ENCODE measurements around the gene DPP6. TPM values are rescaled to one million over a fixed set of nuclear protein-coding genes. Genes with fewer than 3 reads are reported as not detected.

DPP6 gene
- total RNA-seq, 1 donor from 2014 or later, result not detected

- Histone ChIP-seq H3K4me1 (no peaks in the 10 kb centered on the region), H3K36me3 (no peaks in the 10 kb centered on the region), H3K9me3 (no peaks in the 10 kb centered on the region), H3K4me3 (no peak overlapping the region), H3K27ac (no peak overlapping the region), H3K27me3 (no peaks in the 10 kb centered on the region)
- no peak for TF ChIP-seq CTCF (IDR thresholded peaks at IDR 0.05)
- intact Hi-C loops (cut with DNase I), result no loop called here
- no peak for DNase-seq (ENCODE audit: low spot score in 2 of 2)
Measured at GRCh38 chr7:154789404-154789803, 737.2 kb downstream of the DPP6 start.

GRCh38 chr7:154791611-154792010, 739.4 kb downstream of the DPP6 start:
- intact Hi-C loops (cut with DNase I), result no loop called here
- DNase-seq (ENCODE audit: low spot score in 2 of 2), result no peak

GRCh38 chr7:154792436-154793055, 740.3 kb downstream of the DPP6 start:
- intact Hi-C loops (cut with DNase I), result no loop called here
- H3K27ac ChIP-seq, result no peak overlapping the region
- no peak overlapping the region for H3K4me3 ChIP-seq
- TF ChIP-seq CTCF (IDR thresholded peaks at IDR 0.05), result no peak
- no peak for DNase-seq (ENCODE audit: low spot score in 2 of 2)
- no peaks in the 10 kb centered on the region for H3K36me3 ChIP-seq
- H3K9me3 ChIP-seq, result no peaks in the 10 kb centered on the region
- no peaks in the 10 kb centered on the region for H3K4me1 ChIP-seq
- no peaks in the 10 kb centered on the region for H3K27me3 ChIP-seq

More at GRCh38 chr7:154791611-154792010, 739.4 kb downstream of the DPP6 start:
- Histone ChIP-seq H3K9me3 (no peaks in the 10 kb centered on the region), H3K4me1 (no peaks in the 10 kb centered on the region), H3K4me3 (no peak overlapping the region), H3K27me3 (no peaks in the 10 kb centered on the region), H3K36me3 (no peaks in the 10 kb centered on the region), H3K27ac (no peak overlapping the region)
- no peak for TF ChIP-seq CTCF (IDR thresholded peaks at IDR 0.05)

GRCh38 chr7:154794147-154794780, 742.1 kb downstream of the DPP6 start:
- TF ChIP-seq CTCF (IDR thresholded peaks at IDR 0.05), result no peak
- no peaks in the 10 kb centered on the region for H3K4me1 ChIP-seq
- no peak overlapping the region for H3K27ac ChIP-seq
- H3K36me3 ChIP-seq, result no peaks in the 10 kb centered on the region
- no peaks in the 10 kb centered on the region for H3K9me3 ChIP-seq
- DNase-seq (ENCODE audit: low spot score in 2 of 2), result no peak
- intact Hi-C loops (cut with DNase I), result no loop called here
- H3K27me3 ChIP-seq, result no peaks in the 10 kb centered on the region
- H3K4me3 ChIP-seq, result no peak overlapping the region

DNA sequence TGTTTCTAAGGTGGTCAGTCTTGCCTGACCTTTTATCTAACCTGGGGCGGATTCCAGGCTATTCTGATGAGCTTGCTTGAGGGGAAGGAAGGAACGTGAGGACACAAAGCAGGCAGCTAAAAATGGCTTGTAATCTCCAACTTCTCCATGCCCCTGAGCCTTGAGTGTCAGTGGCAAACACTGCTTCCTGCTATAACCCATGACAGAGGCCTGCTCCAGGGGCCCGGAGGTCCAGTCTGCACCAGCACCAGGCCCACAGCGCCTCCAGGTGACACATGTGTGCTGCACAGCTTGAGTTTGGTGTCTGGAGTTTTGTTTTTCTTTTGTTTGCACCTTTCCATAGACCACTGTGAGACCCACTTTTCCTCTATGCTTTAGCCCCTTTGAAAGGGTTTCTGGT, 742.8 kb downstream of the DPP6 start:
- intact Hi-C loops (cut with DNase I), result no loop called here
- Histone ChIP-seq H3K36me3 (no peaks in the 10 kb centered on the region), H3K4me1 (no peaks in the 10 kb centered on the region), H3K9me3 (no peaks in the 10 kb centered on the region), H3K4me3 (no peak overlapping the region), H3K27me3 (no peaks in the 10 kb centered on the region), H3K27ac (no peak overlapping the region)
- no peak for DNase-seq (ENCODE audit: low spot score in 2 of 2)
- no peak for TF ChIP-seq CTCF (IDR thresholded peaks at IDR 0.05)
